Duodenal mucosa (tissue), 2 donors: ENCODE results near the gene MME.
"Not testable (repeated sequence)": the region's sequence is repeated elsewhere in the genome, so short reads cannot be mapped to it uniquely, and the experiment has no call there.

Experiments used
- H3K27ac ChIP-seq: one replicate; pipeline ENCODE4 v1.7.0; 2013; ENCODE audit warnings: low read depth, low read length
- H3K27me3 ChIP-seq, 2 donors: one replicate each; pipeline ENCODE4 v1.7.0; 2013; ENCODE audit warnings: low read length in 2 of 2, control low read depth in 1 of 2; ENCODE audit not compliant: insufficient read depth in 2 of 2, control insufficient read depth in 1 of 2
- H3K36me3 ChIP-seq, 2 donors: one replicate each; pipeline ENCODE4 v1.7.0; 2013; ENCODE audit warnings: low read length in 2 of 2, control low read depth in 1 of 2; ENCODE audit not compliant: insufficient read depth in 2 of 2, control insufficient read depth in 1 of 2
- H3K4me1 ChIP-seq, 2 donors: one replicate each; pipeline ENCODE4 v1.7.0; 2013; ENCODE audit warnings: low read length in 2 of 2, control low read depth in 1 of 2; ENCODE audit not compliant: insufficient read depth in 2 of 2, control insufficient read depth in 1 of 2
- H3K4me3 ChIP-seq, 2 donors: one replicate each; pipeline ENCODE4 v1.7.0; 2013; ENCODE audit warnings: low read length in 2 of 2, low read depth in 1 of 2
- H3K9ac ChIP-seq, 2 donors: one replicate each; pipeline ENCODE4 v1.7.0; 2013; ENCODE audit warnings: low read length in 2 of 2, low read depth in 1 of 2
- H3K9me3 ChIP-seq, 2 donors: one replicate each; pipeline ENCODE4 v1.7.0; 2013; ENCODE audit warnings: low read length in 2 of 2, control low read depth in 1 of 2; ENCODE audit not compliant: control insufficient read depth in 1 of 2

Gene MME

DNA sequence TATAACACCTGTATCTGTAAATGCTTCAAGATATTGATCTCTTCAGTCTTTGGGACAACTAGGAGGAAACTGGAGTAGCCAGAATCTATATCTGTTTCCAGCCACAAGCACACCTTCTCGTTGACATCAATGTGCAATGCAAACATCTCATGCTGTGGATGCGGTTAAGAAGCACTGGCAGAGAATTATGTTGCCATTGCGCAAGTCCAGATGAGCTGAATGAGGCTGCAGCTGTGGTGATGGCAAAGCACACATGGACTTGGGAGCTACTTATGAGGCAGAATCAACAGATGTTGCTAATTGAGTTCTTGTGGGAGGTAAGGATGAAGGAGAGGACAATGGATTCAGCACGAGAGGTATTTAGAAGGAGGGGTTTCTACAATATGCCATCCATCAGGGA lies 122.5 kb downstream of the MME start:
- no peaks in the 10 kb centered on the region for H3K36me3 ChIP-seq
- H3K9me3 ChIP-seq: no peaks in the 10 kb centered on the region
- no peaks in the 10 kb centered on the region for H3K4me1 ChIP-seq
- no peak overlapping the region for H3K27ac ChIP-seq
- no peak overlapping the region for H3K4me3 ChIP-seq
- no peak overlapping the region for H3K9ac ChIP-seq
- H3K27me3 ChIP-seq: no peaks in the 10 kb centered on the region

GRCh38 chr3:155204851-155205250 lies 124.7 kb downstream of the MME start:
- Histone ChIP-seq H3K27me3 (no peaks in the 10 kb centered on the region), H3K4me3 (no peak overlapping the region), H3K4me1 (no peaks in the 10 kb centered on the region), H3K9ac (no peak overlapping the region), H3K36me3 (no peaks in the 10 kb centered on the region), H3K27ac (no peak overlapping the region), H3K9me3 (no peaks in the 10 kb centered on the region)

GRCh38 chr3:155208183-155208800 lies 128.2 kb downstream of the MME start:
- H3K9me3 ChIP-seq: no peaks in the 10 kb centered on the region
- H3K27me3 ChIP-seq: no peaks in the 10 kb centered on the region
- H3K9ac ChIP-seq: no peak overlapping the region
- peaks cover 0 to 4% of the 10 kb centered on the region in 2 donors for H3K4me1 ChIP-seq
- no peak overlapping the region for H3K4me3 ChIP-seq
- H3K27ac ChIP-seq: no peak overlapping the region
- no peaks in the 10 kb centered on the region for H3K36me3 ChIP-seq

GRCh38 chr3:155210736-155211135 lies 130.6 kb downstream of the MME start:
- Histone ChIP-seq H3K4me3 (no peak overlapping the region), H3K27me3 (no peaks in the 10 kb centered on the region), H3K9ac (no peak overlapping the region), H3K27ac (no peak overlapping the region), H3K4me1 (peaks cover 0 to 4% of the 10 kb centered on the region in 2 donors), H3K9me3 (no peaks in the 10 kb centered on the region), H3K36me3 (no peaks in the 10 kb centered on the region)

GRCh38 chr3:155211266-155211665 lies 131.1 kb downstream of the MME start:
- H3K4me1 ChIP-seq: peaks cover 0 to 4% of the 10 kb centered on the region in 2 donors
- no peak overlapping the region for H3K4me3 ChIP-seq
- H3K36me3 ChIP-seq: no peaks in the 10 kb centered on the region
- no peaks in the 10 kb centered on the region for H3K27me3 ChIP-seq
- no peak overlapping the region for H3K9ac ChIP-seq
- no peak overlapping the region for H3K27ac ChIP-seq
- no peaks in the 10 kb centered on the region for H3K9me3 ChIP-seq

- H3K4me1 ChIP-seq: peaks cover 0 to 4% of the 10 kb centered on the region in 2 donors
- no peak overlapping the region for H3K27ac ChIP-seq
- H3K9me3 ChIP-seq: no peaks in the 10 kb centered on the region
- H3K27me3 ChIP-seq: no peaks in the 10 kb centered on the region
- H3K4me3 ChIP-seq: no peak overlapping the region
- no peak overlapping the region for H3K9ac ChIP-seq
- no peaks in the 10 kb centered on the region for H3K36me3 ChIP-seq
These were observed 131.8 kb downstream of the MME start for GRCh38 chr3:155211940-155212339.

GRCh38 chr3:155216007-155216406 lies 135.9 kb downstream of the MME start:
- H3K36me3 ChIP-seq, H3K4me3 ChIP-seq, H3K9me3 ChIP-seq, H3K27me3 ChIP-seq, H3K27ac ChIP-seq, H3K9ac ChIP-seq, H3K4me1 ChIP-seq: not testable (repeated sequence)

- no peaks in the 10 kb centered on the region for H3K4me1 ChIP-seq
- no peaks in the 10 kb centered on the region for H3K27me3 ChIP-seq
- no peak overlapping the region for H3K27ac ChIP-seq
- no peak overlapping the region for H3K9ac ChIP-seq
- H3K9me3 ChIP-seq: no peaks in the 10 kb centered on the region
- no peaks in the 10 kb centered on the region for H3K36me3 ChIP-seq
- no peak overlapping the region for H3K4me3 ChIP-seq
These were observed 137.5 kb downstream of the MME start for GRCh38 chr3:155217591-155217990.

- Histone ChIP-seq H3K4me3 (no peak overlapping the region), H3K27me3 (no peaks in the 10 kb centered on the region), H3K9ac (no peak overlapping the region), H3K9me3 (no peaks in the 10 kb centered on the region), H3K27ac (no peak overlapping the region), H3K36me3 (no peaks in the 10 kb centered on the region), H3K4me1 (no peaks in the 10 kb centered on the region)
These were observed 138.3 kb downstream of the MME start for GRCh38 chr3:155218462-155218861.

- Histone ChIP-seq H3K4me3 (no peak overlapping the region), H3K4me1 (no peaks in the 10 kb centered on the region), H3K9ac (no peak overlapping the region), H3K9me3 (no peaks in the 10 kb centered on the region), H3K36me3 (no peaks in the 10 kb centered on the region), H3K27me3 (no peaks in the 10 kb centered on the region), H3K27ac (no peak overlapping the region)
These were observed 139.0 kb downstream of the MME start for GRCh38 chr3:155219106-155219505.

GRCh38 chr3:155225417-155225816 lies 145.3 kb downstream of the MME start:
- Histone ChIP-seq H3K4me3 (no peak overlapping the region), H3K36me3 (no peaks in the 10 kb centered on the region), H3K27me3 (no peaks in the 10 kb centered on the region), H3K27ac (no peak overlapping the region), H3K4me1 (no peaks in the 10 kb centered on the region), H3K9me3 (no peaks in the 10 kb centered on the region), H3K9ac (no peak overlapping the region)
